LHCN-M2 (cell line): ENCODE data around the gene NSUN6. TPM values are rescaled to one million over a fixed set of nuclear protein-coding genes. Genes with fewer than 3 reads are reported as not detected.

Experiments used
- DNase-seq: peaks from one replicate; pipeline ENCODE4 v3.0.0-alpha.2; 2012; ENCODE audit warnings: low read depth
- total RNA-seq: library from RNA; depleted of rRNA; stranded (reverse); fragments of >200 nt; gene quantifications from 2 replicates; pipeline ENCODE4 v1.2.3, GENCODE V29; 2014

The NSUN6 gene
- total RNA-seq, 1 experiment from 2014 or later: 9.3 TPM

DNA sequence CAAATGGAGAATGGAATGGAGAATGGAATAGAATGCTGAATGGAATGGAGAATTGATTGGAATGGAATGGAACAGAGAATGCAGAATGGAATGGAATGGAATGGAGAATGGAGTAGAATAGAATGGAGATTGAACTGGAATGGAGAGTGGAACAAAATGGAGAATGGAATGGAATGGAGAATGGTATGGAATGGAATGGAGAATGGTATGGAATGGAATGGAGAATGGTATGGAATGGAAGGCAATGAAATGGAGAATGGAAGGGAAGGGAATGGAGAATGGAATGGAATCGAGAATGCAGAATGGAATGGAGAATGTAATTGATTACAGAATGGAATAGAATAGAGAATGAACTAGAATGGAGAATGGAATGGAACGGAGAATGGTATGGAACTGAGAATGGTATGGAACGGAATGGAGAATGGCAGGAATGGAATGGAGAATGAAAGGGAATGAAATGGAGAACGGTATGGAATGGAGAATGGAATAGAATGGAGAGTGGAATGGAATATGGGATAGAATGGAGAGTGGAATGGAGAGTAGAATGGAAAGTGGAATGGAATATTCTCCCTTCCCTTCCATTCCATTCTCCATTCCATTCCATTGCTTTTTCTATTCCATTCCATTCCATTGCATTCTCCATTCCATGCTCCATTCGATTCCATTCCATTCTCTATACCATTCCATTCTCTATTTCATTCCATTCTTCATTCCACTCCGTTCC, 88.2 kb downstream of the NSUN6 start:
- DNase-seq: no peak

DNA sequence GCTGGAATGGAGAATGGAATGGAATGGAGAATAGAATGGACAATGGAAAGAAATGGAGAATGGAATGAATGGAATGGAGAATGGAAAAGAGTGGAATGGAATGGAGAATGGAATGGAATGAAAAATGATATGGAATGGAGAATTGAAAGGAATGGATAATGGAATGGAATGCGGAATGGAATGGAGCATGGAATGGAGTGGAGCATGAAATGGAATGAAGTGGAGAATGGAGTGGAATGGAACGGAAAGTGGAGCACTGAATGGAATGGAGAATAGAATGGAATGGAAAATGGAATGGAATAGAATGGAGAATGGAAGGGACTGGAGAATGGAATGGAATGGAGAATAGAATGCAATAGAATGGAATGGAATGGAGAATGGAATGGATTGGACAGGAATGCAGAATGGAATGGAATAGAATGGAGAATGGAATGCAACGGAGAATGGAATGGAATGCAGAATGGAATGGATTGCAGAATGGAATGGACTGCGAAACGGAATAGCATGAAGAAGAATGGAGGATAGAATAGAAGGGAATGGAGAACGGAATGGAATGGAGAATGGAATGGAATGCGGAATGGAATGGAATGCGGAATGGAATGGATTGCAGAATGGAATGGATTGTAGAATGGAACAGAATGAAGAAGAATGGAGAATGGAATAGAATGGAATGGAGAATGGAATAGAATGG, 89.4 kb downstream of the NSUN6 start:
- DNase-seq: no peak

DNA sequence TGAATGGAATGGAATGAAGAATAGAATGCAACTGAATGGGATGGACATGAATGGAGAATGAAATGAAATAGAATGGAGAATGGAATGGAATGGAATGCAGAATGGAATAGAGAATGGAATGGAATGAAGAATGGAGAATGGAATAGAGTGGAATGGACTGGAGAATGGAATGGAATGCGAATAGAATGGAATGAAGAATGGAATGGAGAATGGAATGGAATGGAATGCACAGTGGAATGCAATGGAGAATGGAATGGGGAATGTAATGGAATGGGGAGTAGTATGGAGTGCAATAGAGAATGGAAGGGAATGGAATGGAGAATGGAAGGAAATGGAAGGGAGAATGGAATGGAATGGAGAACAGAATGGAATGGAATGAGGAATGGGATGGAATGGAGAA, 93.4 kb downstream of the NSUN6 start:
- DNase-seq: no peak

DNA sequence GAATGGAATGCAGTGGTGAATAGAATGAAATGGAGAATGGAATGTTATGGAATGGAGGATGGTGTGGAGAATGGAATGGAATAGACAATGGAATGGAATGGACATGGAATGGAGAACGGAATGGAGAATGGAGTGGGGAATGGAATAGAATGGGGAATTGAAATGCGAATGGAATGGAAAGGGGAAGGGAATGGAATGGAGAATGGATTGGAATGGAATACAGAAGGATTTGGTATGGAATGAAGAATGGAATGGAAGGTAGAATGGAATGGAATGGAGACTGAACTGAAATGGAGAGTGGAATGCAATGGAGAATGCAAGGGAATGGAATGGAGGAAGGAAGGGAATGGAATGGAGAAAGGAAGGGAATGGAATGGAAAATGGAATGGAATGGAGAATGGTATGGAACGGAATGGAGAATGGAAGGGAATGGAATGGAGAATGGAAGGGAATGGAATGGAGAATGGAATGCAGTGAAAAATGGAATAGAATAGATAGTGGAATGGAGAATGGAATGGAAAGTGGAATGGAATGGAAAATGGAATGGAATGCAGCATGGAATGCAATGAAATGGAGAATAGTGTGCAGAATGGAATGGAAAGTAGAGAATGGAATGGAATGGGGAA, 94.8 kb downstream of the NSUN6 start:
- DNase-seq: no peak

DNA sequence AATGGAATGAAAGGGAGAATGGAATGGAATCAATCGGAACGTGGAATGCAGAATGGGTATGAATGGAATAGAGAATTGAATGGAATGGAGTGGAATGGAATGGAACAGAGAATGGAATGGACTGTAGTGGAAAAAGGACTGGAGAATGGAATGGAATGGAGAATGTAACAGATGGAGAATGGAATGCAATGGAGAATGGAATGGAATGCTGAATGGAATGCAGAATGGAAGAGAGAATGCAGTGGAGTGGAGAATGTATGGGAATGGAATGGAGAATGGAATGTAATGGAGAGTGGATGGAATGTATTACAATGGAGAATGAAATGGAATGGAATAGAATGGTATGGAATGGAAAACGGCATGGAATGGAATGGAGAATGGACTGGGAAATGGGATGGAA, 96.9 kb downstream of the NSUN6 start:
- DNase-seq: no peak

DNA sequence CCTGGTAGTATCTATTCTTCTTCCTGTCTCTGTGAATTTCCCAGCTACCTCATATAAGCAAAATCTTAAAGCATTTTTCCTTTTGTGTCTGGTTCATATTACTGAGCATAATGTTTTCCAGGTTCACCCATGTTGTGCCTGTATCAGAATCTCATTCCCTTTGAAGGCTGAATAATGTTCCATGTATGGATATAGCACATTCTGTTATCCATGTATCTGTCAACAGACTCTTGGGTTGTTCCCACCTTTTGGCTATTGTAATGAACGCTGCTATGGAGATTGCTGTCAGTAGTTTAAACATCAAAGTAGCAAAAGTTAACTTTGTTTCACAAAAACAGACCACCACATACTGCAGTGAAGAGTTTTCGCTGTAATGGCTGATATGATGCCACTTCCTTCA, 99.9 kb downstream of the NSUN6 start:
- DNase-seq: no peak

DNA sequence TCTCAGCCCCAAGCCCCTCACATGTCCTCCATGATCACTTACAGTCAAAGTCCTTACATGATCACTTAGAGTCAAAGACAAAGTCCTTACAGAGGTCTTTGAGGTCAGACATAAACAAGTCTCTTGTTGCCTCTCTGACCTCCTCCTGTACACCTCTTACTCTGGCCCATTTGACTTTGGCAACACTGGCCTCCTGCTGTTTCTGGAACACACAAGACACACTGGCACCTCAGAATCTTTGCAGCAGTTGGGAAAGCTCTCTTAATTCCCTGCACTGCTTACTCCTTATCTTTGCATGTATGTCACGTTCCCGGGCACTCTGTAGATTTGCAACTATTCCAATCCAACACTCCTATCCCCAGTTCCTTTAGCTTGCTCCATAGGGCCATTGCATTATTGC, 102.3 kb downstream of the NSUN6 start:
- no peak for DNase-seq

DNA sequence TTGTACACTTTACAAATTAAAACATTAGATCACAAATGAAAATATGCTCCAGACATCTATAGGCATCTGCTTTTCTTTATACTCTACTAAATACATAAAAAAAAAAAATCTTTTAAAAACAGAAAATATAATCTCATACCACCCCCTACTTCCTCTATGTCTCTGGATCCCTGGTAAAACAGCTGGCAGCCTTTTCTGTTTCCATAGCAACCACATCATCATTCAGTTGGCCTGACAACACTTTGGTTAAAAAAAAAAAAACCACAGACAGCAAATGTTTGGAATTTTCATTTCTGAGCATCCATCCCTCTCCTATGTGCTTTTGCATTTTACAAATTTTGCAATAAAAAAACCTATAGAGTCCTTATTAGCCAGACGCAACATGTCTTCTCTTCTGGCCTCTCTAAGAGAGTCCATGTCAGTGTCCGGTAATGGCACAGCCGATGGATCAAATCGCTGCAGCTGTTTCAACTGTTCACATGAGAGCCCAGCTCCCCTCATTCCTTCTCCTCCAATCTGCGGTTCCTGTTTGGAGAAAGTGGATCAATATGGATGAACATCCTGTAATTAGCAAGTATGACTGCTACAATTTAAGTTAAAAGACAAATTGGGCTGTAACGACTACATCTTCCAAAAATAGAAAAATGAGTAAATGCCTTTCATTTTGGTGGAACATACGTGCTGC, 105.6 kb downstream of the NSUN6 start:
- DNase-seq: peak; percentile 66

DNA sequence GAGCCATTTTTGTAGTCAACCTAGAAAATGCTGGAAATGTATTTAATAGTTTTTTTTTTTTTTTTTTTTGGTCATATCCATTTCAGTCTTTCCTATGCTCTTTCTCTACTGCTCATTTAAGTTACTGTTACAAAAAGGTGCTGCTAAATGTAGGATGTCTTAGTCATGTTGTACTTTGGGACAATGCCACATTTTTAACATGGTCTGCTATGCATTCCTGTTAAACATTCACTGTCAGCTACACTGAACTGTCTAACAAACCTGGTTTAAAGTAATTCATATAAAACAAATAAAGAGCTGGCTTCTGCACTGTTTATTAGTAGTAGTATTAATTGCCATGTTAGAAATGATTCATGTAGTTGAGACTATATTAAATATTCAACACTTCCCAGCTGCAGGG, 108.6 kb downstream of the NSUN6 start:
- no peak for DNase-seq

DNA sequence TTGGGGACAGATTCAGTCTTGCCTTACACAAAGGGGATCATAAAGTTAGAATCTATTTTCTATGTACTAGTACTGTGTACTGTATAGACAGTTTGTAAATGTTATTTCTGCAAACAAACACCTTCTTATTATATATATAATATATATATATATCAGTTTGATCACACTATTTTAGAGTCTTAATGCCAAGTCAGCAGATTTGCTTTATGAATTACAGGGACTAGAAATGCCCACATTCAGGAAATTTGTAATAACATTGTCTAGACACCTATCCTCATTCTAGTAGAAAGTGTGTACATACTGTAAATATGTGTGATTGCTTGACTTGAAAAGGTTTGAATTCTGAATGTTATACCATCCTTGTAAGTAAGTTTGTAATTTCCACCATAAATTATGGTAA, 111.2 kb downstream of the NSUN6 start:
- DNase-seq: no peak

DNA sequence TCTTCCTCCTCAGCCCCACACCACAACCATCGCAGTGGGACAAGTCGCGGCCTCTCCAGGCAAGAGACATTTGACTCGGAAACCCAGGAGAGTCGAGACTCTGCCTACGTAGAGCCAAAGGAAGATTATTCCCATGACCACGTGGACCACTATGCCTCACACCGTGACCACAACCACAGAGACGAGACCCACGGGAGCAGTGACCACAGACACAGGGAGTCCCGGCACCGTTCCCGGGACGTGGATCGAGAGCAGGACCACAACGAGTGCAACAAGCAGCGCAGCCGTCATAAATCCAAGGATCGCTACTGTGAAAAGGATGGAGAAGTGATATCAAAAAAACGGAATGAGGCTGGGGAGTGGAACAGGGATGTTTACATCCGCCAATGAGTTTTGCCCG, 112.1 kb downstream of the NSUN6 start:
- no peak for DNase-seq

DNA sequence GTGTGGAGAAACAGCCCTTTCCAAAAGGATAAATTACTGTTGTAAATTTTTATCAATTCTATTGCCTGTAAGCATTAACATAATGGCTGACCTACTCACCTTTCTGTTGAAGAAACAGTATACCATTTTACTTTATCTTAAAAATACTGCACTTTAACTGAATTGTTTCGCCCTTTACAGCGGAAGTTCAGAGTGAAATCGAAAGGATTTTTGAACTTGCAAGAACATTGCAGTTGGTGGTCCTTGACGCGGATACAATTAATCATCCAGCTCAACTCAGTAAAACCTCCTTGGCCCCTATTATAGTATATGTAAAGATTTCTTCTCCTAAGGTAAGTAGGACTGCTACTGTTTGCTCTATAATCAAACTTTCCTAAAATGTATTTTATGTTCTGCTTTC, 117.5 kb downstream of the NSUN6 start:
- no peak for DNase-seq

DNA sequence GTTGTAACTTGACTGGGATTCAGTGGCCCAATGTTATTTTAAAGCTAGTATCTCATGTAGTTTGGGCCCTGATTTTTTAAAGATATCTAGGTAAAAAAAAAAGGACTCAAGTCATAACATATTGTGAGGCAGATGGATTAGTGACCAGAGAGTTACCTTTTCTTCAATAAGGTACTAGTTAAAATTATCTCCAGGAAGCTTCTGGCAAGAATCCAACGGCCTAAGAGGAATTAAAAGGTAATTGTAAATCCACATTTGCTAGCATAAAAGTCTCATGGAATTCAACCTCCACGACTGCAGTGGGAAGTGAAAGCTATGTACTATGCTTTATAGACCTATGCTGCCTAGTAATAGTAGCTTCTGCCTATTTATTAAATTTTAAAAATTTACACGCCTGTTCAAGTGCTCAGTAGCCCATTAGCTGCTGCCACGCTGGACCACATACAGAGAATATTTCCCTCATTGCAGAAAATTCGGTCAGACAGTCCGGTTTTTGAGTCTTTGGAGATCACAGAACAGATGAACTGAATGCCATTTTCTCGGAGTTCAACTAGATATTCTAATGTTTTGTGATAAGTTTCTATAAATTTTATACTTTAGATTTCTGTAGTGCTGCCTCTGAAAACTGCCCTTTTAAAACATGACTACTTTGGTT, 118.4 kb downstream of the NSUN6 start:
- no peak for DNase-seq

DNA sequence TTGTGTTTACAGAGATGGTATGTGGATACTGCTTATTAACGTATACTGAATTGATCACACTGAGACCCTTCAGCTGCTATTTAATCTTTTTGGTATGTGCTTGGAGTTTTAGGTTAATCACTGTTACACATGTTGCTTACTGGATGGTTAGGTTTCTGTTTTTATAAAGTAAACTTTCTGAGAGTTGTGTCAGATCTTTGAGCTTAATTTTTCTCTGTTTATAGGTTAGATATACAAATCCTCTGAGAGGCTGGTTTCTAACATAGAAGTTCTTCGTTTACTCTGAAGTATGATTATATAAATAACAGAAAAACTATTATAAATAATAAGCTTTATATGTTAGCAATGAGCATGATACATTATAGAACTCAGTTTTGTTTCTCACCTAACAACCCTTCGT, 123.1 kb downstream of the NSUN6 start:
- no peak for DNase-seq

DNA sequence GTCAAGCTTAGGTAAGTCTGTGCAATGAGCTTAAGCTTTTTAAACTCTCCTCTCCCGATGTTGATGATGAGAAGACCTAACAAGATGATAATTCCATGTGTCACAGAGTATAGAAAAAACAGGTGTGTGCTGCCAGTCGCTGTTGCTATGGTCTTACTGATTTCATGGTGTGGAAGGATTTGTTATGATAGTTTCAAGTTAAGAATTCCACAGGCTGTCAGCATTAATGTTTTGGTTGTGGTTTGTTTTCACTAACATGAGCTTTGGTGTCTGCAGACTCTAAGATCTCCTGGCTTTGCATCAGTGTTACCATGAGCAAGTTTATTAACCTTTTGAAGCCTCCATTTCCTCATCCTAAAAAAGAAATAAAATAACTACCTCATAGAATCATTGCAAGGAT, 123.7 kb downstream of the NSUN6 start:
- peak; percentile 63 for DNase-seq

DNA sequence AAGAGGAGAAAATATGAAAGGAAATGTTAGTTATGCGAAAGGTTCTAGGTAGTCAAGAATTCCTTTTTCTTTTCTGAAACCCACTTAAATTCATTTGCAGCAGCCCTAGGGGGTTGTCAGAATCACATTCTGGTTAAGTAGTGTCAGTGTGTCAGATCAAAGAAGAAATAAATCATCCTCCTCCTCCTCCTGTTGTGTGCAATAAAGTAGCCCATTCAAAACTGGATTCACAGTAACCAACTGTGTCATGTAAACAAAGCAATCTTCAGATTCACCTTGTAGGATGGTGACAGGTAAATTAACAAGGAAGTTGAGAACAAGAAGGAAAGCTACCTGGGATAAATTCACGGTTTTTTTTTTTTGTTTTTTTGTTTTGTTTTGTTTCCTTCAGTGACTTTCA, 127.5 kb downstream of the NSUN6 start:
- DNase-seq: no peak

DNA sequence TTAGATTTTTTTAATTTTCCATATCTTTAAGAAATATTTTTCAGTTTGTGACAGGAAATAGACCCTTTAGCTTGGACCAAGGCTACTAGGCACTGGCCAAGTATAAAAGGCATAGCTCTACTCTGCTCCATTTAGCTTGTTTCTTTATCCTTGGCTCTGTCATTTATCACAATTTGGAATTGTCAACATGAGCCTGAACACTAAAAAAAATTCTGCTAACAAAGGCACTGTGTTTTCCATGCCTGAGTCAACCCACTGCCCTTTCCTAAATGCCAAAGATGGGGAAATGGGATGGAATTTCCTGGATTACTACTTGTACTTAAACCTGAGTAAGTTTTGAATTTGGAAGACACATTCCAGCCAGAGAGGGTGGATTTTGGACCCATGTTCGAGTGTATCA, 128.4 kb downstream of the NSUN6 start:
- no peak for DNase-seq

DNA sequence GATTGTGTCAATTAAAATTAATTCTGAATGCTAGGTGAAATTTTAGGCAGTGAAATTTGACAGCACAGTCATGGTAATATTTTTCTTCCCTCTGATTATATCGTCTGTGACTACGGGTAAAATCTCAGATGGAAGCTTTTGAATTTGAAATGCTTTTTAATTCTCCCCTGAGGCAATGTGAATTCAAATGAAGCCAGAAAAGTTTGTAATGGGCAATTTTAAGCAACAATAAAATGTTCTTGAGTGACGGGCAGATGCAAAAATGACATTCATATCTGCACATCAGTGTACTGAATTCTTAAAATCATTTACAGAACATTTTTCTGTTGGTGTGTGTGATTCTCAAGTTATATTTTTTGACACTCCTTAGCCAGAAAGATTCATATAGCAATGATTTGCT, 134.5 kb downstream of the NSUN6 start:
- DNase-seq: no peak

DNA sequence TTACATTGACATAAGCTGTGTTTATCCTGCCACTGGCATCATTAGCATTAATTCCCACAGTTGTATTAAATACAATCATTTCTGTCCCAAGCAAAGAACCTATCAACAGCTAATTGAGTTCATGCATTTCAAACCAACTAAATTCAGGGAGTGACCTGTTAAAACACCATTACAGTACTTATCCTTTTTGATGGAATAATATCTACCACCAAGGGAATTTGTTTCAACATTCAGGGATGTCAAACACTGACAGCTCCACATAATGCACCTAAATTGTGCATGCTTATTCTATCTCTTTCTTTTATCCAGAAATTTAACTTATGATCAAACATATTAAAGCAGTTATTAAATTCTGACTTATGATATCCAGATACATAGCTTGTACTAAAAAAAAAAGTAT, 136.8 kb downstream of the NSUN6 start:
- no peak for DNase-seq

DNA sequence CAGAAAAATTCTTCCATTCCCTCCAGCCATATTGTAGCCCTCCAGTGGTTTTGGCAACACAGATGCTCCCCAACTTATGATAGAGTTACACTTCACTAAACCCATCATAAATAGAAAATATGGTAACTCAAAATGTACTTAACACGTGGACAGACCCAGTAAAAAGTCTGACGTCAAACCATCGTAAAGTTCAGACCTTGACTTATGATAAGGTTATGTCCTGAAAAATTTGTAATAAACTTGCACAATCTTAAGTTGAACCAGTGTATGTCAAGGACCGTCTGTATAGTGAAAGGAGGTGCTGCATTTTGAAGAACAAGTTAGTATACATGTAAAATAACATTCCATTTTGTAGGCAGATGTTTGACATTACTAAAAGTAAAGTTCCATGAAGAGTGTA, 142.8 kb downstream of the NSUN6 start:
- DNase-seq: no peak

DNA sequence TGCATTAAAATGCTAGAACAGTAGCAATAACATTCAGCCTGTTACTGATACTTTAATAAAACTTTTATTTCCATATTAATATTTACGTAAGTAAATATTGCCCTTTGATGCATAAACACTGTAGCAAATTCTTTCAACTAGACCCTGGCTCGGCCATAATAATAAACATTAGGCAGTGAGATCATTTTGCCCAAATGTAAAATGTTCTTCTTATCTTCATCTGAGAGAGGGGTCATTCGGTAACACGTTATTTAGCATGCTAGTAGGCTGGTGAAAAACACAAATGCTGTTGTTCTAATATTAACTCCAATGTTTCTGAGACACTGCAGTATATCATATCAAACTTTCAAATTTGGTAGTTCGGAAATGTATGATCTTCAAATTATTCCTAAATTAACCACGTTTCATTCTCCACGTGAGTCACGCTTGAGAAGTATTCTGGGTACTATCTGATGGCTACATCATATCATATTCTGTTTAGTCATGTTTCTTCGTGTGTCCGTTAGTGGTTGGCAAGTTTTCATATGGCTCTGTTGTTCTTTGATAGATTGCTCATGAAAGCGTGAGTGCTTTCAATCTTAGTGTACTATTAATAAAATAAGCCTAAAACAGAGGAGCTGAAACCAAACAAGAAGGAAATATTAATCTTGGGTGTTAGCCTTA, 145.8 kb downstream of the NSUN6 start:
- DNase-seq: peak; percentile 78
